ENCODE results near the gene TAF11L3. TPM values are rescaled to one million over a fixed set of nuclear protein-coding genes. Genes with fewer than 3 reads are reported as not detected.
"Not testable (repeated sequence)": the region's sequence is repeated elsewhere in the genome, so short reads cannot be mapped to it uniquely, and the experiment has no call there.

TAF11L3 gene
- total RNA-seq, result not detected

- H3K4me3 ChIP-seq (ENCODE audit: low read depth, poor library complexity, severe bottlenecking); DNase-seq (ENCODE audit: low spot score in 2 of 2); intact Hi-C loops (cut with DNase I; ENCODE audit: low total_unique reads): not testable (repeated sequence)
- WGBS, 2 donors, result no CpG with 5 or more reads among the region's 15 CpGs
These were observed at the start of gene TAF11L3 for GRCh38 chr5:17518067-17518466. Gene TAF11L3, plus strand, starts transcription at chr5:17518367.

DNA sequence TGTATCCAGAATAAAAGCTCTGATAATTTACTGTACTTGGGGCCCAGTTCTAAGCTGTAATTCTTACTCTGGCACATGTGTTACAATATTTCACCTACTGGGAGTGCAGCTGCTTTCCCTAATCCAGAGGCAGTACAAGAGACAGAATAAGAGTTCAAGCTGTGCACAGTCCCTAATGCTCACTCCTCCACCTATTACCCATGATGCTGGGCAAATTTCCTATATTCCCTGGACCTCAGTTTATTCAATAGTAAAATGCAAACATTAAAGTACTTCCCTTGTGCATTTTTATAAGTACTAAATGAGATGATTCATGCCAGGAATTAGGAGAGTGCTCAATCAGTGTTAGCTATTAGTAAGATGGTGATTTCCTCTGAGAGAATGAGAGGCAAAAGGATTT, 48.1 kb upstream of the TAF11L3 start:
- intact Hi-C loops (cut with DNase I; ENCODE audit: low total_unique reads), result no loop called here
- H3K4me3 ChIP-seq (ENCODE audit: low read depth, poor library complexity, severe bottlenecking), result no peak overlapping the region
- no peak for DNase-seq (ENCODE audit: low spot score in 2 of 2)
- TF ChIP-seq, protein P1, sequence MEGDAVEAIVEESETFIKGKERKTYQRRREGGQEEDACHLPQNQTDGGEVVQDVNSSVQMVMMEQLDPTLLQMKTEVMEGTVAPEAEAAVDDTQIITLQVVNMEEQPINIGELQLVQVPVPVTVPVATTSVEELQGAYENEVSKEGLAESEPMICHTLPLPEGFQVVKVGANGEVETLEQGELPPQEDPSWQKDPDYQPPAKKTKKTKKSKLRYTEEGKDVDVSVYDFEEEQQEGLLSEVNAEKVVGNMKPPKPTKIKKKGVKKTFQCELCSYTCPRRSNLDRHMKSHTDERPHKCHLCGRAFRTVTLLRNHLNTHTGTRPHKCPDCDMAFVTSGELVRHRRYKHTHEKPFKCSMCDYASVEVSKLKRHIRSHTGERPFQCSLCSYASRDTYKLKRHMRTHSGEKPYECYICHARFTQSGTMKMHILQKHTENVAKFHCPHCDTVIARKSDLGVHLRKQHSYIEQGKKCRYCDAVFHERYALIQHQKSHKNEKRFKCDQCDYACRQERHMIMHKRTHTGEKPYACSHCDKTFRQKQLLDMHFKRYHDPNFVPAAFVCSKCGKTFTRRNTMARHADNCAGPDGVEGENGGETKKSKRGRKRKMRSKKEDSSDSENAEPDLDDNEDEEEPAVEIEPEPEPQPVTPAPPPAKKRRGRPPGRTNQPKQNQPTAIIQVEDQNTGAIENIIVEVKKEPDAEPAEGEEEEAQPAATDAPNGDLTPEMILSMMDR (IDR thresholded peaks at IDR 0.05), result no peak
- no peak for TF ChIP-seq POLR2A (IDR thresholded peaks at IDR 0.05)

- H3K4me3 ChIP-seq (ENCODE audit: low read depth, poor library complexity, severe bottlenecking); intact Hi-C loops (cut with DNase I; ENCODE audit: low total_unique reads); DNase-seq (ENCODE audit: low spot score in 2 of 2): not testable (repeated sequence)
These were observed 43.1 kb upstream of the TAF11L3 start for GRCh38 chr5:17475064-17475463.

DNA sequence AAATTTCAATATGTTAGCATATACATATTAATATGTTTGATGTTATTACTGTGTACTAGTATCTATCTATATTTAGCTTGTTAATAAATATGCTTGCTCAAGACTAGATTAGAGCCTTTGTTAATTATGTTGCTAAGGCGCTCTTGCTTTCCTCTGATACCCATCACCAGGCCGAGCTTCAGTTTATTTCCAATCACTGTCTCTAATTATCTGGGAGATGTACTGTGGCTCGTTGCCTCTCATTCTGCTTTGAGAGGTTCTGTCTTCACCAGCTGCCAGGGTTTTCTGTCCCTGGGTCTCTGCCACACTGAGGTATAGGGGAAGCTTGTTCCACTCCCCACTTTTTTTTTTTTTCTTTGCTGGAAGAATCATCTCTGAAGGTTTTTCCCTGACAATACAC, 41.1 kb upstream of the TAF11L3 start:
- TF ChIP-seq, protein P1 (IDR thresholded peaks at IDR 0.05), result no peak
- no peak for TF ChIP-seq POLR2A (IDR thresholded peaks at IDR 0.05)
- WGBS, 2 donors, result 58 to 65% methylated on average over 3 of the region's 3 CpGs
- DNase-seq (ENCODE audit: low spot score in 2 of 2), result no peak
- intact Hi-C loops (cut with DNase I; ENCODE audit: low total_unique reads), result no loop called here
- no peak overlapping the region for H3K4me3 ChIP-seq (ENCODE audit: low read depth, poor library complexity, severe bottlenecking)

DNA sequence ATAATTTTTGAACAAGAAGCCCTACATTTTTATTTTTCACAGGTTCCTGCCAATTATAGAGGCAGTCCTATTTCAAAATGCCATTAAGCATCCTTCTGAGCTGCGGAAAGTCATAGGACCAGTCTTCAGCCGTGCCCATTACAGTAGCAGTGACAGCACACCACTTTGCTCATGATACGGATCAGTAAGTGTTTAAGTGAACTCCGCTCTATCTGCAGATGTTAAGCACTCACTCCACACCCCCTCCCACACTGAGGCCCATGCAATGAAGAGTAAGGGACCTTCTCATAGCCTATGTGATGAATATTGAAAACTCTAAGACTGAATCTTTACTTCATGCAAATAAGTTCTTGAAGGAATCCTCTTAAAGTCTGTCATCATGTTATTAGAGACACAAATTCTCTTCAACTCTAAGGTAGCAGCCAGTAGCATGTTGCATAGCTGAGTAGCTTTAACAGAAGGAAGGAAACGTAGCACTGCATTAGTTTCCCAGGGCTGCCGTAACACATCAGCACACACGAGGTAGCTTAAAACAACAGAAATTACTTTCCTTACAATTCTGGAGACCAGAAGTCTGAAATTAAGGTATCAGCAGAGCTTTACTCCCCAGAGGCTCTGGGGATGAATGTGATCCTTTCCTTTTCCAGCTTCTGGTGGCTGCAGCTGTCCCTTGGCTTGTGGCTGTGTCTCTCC, 40.4 kb upstream of the TAF11L3 start:
- H3K4me3 ChIP-seq (ENCODE audit: low read depth, poor library complexity, severe bottlenecking), result no peak overlapping the region
- WGBS, 2 donors, result 70 to 88% methylated on average over 7 of the region's 7 CpGs
- no peak for TF ChIP-seq POLR2A (IDR thresholded peaks at IDR 0.05)
- no peak for DNase-seq (ENCODE audit: low spot score in 2 of 2)
- intact Hi-C loops (cut with DNase I; ENCODE audit: low total_unique reads), result no loop called here

- H3K4me3 ChIP-seq (ENCODE audit: low read depth, poor library complexity, severe bottlenecking), result no peak overlapping the region
- TF ChIP-seq POLR2A (IDR thresholded peaks at IDR 0.05), result no peak
- TF ChIP-seq, protein P1 (IDR thresholded peaks at IDR 0.05), result no peak
- WGBS, 2 donors, result 83 to 89% methylated on average over 4 of the region's 4 CpGs
- intact Hi-C loops (cut with DNase I; ENCODE audit: low total_unique reads), result no loop called here
- no peak for DNase-seq (ENCODE audit: low spot score in 2 of 2)
These were observed 36.8 kb upstream of the TAF11L3 start for GRCh38 chr5:17481378-17481777.

DNA sequence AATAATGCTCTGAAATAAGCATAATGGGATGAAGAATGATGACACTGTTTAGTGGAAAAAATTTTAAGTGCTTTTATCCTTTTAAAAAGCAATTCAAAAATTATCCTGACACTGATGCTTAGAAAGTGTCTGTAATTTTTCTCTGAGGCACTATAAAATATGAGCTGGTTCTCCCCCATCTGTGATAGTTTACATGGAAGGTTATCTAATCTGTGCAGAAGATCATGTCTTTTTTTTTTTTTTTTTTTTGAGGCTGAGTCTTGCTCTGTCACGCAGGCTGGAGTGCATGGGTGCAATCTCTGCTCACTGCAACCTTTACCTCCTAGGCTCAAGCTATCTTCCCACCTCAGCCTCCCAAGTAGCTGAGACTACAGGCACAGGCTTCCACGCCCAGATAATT, 35.4 kb upstream of the TAF11L3 start:
- no peak for DNase-seq (ENCODE audit: low spot score in 2 of 2)
- no peak overlapping the region for H3K4me3 ChIP-seq (ENCODE audit: low read depth, poor library complexity, severe bottlenecking)
- intact Hi-C loops (cut with DNase I; ENCODE audit: low total_unique reads), result no loop called here
- TF ChIP-seq, protein P1 (IDR thresholded peaks at IDR 0.05), result no peak
- TF ChIP-seq POLR2A (IDR thresholded peaks at IDR 0.05), result no peak
- 74 to 76% methylated on average over 2 of the region's 2 CpGs for WGBS, 2 donors

DNA sequence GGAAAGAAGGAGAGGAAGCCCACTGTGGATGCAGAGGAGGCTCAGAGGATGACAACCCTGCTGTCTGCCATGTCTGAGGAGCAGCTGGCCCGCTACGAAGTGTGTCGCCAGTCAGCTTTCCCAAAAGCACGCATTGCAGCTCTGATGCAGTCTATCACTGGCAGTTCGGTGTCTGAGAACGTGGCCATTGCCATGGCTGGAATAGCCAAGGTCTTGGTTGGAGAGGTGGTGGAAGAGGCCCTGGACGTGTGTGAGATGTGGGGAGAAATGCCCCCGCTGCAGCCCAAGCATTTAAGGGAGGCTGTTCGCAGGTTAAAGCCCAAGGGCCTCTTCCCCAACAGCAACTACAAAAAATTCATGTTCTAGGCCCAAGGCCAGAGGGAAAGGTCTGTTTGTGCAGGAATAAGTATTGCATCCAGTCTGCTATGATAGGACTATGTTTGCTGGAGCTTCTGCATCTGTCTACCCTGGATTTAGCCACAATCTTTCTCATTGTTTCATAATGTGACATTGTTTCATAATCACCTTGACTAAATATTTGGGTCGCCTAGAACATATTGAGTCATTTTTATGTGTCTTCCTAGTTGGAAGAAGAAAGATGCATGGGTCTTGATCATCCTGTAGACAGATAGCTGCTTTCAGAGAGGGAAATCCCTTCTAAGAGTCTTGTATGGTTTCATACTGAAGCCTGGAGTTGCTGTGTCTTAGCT, 31.5 kb upstream of the TAF11L3 start:
- H3K4me3 ChIP-seq (ENCODE audit: low read depth, poor library complexity, severe bottlenecking); DNase-seq (ENCODE audit: low spot score in 2 of 2); intact Hi-C loops (cut with DNase I; ENCODE audit: low total_unique reads): not testable (repeated sequence)
- 90 to 91% methylated on average over 10 of the region's 10 CpGs for WGBS, 2 donors
